Thyroid gland (tissue), 4 donors: ENCODE data around the gene CLEC17A.

Experiments
- POLR2A ChIP-seq, 2 donors: fragments of 450-650 bp; IDR thresholded peaks; one replicate each; pipeline ENCODE4 v1.6.1; 2017; ENCODE audit warnings: antibody characterized with exemption in 2 of 2, mild to moderate bottlenecking in 2 of 2, moderate library complexity in 1 of 2
- TF ChIP-seq, protein P1 (sequence below), 6 experiments: fragments of 200-600 bp in 3 of 6; fragments of 450-650 bp in 3 of 6; sonication (generic) in 3 of 6; IDR thresholded peaks; one replicate each; pipeline ENCODE4 v1.5.1; 2016 to 2019; ENCODE audit warnings: antibody characterized with exemption in 6 of 6, mild to moderate bottlenecking in 2 of 6, inconsistent platforms in 1 of 6, moderate library complexity in 1 of 6

GRCh38 chr19:14655726-14656125 lies 72.8 kb downstream of the CLEC17A start:
- TF ChIP-seq, protein P1, sequence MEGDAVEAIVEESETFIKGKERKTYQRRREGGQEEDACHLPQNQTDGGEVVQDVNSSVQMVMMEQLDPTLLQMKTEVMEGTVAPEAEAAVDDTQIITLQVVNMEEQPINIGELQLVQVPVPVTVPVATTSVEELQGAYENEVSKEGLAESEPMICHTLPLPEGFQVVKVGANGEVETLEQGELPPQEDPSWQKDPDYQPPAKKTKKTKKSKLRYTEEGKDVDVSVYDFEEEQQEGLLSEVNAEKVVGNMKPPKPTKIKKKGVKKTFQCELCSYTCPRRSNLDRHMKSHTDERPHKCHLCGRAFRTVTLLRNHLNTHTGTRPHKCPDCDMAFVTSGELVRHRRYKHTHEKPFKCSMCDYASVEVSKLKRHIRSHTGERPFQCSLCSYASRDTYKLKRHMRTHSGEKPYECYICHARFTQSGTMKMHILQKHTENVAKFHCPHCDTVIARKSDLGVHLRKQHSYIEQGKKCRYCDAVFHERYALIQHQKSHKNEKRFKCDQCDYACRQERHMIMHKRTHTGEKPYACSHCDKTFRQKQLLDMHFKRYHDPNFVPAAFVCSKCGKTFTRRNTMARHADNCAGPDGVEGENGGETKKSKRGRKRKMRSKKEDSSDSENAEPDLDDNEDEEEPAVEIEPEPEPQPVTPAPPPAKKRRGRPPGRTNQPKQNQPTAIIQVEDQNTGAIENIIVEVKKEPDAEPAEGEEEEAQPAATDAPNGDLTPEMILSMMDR (IDR thresholded peaks at IDR 0.05), result no peak
- TF ChIP-seq POLR2A (IDR thresholded peaks at IDR 0.05), result no peak
